Measurements from ENCODE around the gene CLNS1A. TPM values are rescaled to one million over a fixed set of nuclear protein-coding genes. Genes with fewer than 3 reads are reported as not detected.

CLNS1A gene
- total and polyA plus RNA-seq, 2 experiments from 2014 or later = 160 to 204 TPM

DNA sequence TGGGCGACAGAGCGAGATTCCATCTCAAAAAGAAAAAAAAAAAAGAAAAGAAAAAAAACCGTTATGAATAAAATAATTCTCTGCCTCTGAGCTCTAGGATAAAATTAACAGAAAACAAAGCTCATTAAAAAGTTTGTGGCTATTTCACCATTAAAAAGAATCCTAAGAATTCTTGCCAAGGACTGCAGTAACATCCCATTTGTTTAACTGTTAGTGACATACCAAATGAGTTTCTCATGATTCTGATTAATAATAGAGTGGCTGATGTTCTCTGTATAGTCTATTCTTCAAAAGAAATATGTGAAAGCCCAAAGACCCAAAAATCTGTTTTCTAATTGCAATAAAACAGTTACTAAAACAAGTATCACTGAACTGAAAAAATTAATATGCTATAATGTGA lies 19.7 kb downstream of the CLNS1A start (continued):
- TF ChIP-seq ETS1 (IDR thresholded peaks at IDR 0.05) (no peak), NANOG (IDR thresholded peaks at IDR 0.05; ENCODE audit: borderline replicate concordance) (no peak), EZH2 (IDR thresholded peaks at IDR 0.05; ENCODE audit: low read depth, unreplicated experiment) (no peak), ZNF114 (CRISPR knock-in tag; IDR thresholded peaks at IDR 0.05) (no peak), JUNB (IDR thresholded peaks at IDR 0.05; ENCODE audit: unreplicated experiment) (no peak)

DNA sequence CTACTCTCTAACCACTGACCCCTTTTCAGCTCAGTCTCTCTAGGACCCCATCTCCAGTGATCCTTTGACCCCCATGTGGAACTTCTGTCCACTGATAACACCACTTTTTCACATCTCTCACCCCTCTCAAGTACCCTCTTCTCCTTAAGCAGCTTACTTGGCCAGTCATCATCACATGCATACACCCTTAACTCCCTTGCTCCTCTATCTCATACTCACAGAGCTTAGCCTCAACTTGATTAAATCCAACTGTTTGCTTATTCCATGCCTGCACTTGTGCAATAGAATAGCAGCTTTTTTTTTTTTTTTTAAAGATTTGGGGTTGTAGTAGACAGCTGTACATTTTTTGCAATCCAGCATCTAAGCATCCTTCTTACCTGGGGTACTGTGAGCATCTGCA lies 25.7 kb downstream of the CLNS1A start:
- H3K27ac ChIP-seq (ENCODE audit: low read depth) = no peak overlapping the region
- no peak overlapping the region for H2AFZ ChIP-seq
- peaks cover 35% of the 10 kb centered on the region for H3K36me3 Mint-ChIP-seq (ENCODE audit: low read depth)
- no peak overlapping the region for H3K27ac Mint-ChIP-seq
- no peaks in the 10 kb centered on the region for H3K4me1 Mint-ChIP-seq
- H3K9me3 Mint-ChIP-seq = no peaks in the 10 kb centered on the region
- no peak for ATAC-seq
- H4K20me1 ChIP-seq (replicated peaks; ENCODE audit: insufficient read depth) = no peaks in the 10 kb centered on the region
- no peaks in the 10 kb centered on the region for H3K79me2 ChIP-seq (replicated peaks; ENCODE audit: insufficient read depth)
- no peaks in the 10 kb centered on the region for H3K27me3 Mint-ChIP-seq (ENCODE audit: insufficient read depth, low read depth, poor library complexity)
- H3K4me3 ChIP-seq = no peak overlapping the region
- H3K36me3 ChIP-seq (ENCODE audit: insufficient read depth) = peaks cover 20% of the 10 kb centered on the region
- H3K9me2 ChIP-seq (ENCODE audit: insufficient read depth) = no peaks in the 10 kb centered on the region
- no peaks in the 10 kb centered on the region for H3K27me3 ChIP-seq (ENCODE audit: insufficient read depth)
- H3K4me1 ChIP-seq (ENCODE audit: insufficient read depth) = no peaks in the 10 kb centered on the region
- H3F3A ChIP-seq (replicated peaks; ENCODE audit: low read depth) = no peaks in the 10 kb centered on the region
- TF ChIP-seq POLR2AphosphoS5 (IDR thresholded peaks at IDR 0.05; ENCODE audit: low read depth) (no peak), REST (IDR thresholded peaks at IDR 0.05; ENCODE audit: unreplicated experiment) (no peak), JUNB (IDR thresholded peaks at IDR 0.05; ENCODE audit: unreplicated experiment) (no peak)
- no peak overlapping the region for H3K4me2 ChIP-seq
- DNase-seq (ENCODE audit: low spot score) = no peak
- no peak overlapping the region for H3K4me3 Mint-ChIP-seq

GRCh38 chr11:77609234-77609633 lies 28.4 kb downstream of the CLNS1A start:
- Mint-ChIP-seq H3K9me3 (no peaks in the 10 kb centered on the region), H3K36me3 (ENCODE audit: low read depth) (peaks cover 20% of the 10 kb centered on the region), H3K27me3 (ENCODE audit: insufficient read depth, low read depth, poor library complexity) (peaks cover 2% of the 10 kb centered on the region), H3K4me3 (no peak overlapping the region), H3K4me1 (no peaks in the 10 kb centered on the region), H3K27ac (no peak overlapping the region)
- no peak overlapping the region for H2AFZ ChIP-seq
- no peaks in the 10 kb centered on the region for H3F3A ChIP-seq (replicated peaks; ENCODE audit: low read depth)
- H3K9me2 ChIP-seq (ENCODE audit: insufficient read depth) = no peaks in the 10 kb centered on the region
- H3K27me3 ChIP-seq (ENCODE audit: insufficient read depth) = no peaks in the 10 kb centered on the region
- ATAC-seq (no peak), DNase-seq (ENCODE audit: low spot score) (no peak)
- H3K27ac ChIP-seq (ENCODE audit: low read depth) = no peak overlapping the region
- no peaks in the 10 kb centered on the region for H3K4me1 ChIP-seq (ENCODE audit: insufficient read depth)
- H3K4me3 ChIP-seq = no peak overlapping the region
- peaks cover 10% of the 10 kb centered on the region; the same call in 1 of the 2 replicates for H3K36me3 ChIP-seq (ENCODE audit: insufficient read depth)
- H4K20me1 ChIP-seq (replicated peaks; ENCODE audit: insufficient read depth) = no peaks in the 10 kb centered on the region
- no peaks in the 10 kb centered on the region for H3K79me2 ChIP-seq (replicated peaks; ENCODE audit: insufficient read depth)
- H3K4me2 ChIP-seq = no peak overlapping the region
- TF ChIP-seq JUNB (IDR thresholded peaks at IDR 0.05; ENCODE audit: unreplicated experiment) (no peak), ZNF331 (CRISPR knock-in tag; IDR thresholded peaks at IDR 0.05; ENCODE audit: low read depth) (no peak), STAT1 (IDR thresholded peaks at IDR 0.05; ENCODE audit: unreplicated experiment) (no peak)
- TF ChIP-seq, protein P1, sequence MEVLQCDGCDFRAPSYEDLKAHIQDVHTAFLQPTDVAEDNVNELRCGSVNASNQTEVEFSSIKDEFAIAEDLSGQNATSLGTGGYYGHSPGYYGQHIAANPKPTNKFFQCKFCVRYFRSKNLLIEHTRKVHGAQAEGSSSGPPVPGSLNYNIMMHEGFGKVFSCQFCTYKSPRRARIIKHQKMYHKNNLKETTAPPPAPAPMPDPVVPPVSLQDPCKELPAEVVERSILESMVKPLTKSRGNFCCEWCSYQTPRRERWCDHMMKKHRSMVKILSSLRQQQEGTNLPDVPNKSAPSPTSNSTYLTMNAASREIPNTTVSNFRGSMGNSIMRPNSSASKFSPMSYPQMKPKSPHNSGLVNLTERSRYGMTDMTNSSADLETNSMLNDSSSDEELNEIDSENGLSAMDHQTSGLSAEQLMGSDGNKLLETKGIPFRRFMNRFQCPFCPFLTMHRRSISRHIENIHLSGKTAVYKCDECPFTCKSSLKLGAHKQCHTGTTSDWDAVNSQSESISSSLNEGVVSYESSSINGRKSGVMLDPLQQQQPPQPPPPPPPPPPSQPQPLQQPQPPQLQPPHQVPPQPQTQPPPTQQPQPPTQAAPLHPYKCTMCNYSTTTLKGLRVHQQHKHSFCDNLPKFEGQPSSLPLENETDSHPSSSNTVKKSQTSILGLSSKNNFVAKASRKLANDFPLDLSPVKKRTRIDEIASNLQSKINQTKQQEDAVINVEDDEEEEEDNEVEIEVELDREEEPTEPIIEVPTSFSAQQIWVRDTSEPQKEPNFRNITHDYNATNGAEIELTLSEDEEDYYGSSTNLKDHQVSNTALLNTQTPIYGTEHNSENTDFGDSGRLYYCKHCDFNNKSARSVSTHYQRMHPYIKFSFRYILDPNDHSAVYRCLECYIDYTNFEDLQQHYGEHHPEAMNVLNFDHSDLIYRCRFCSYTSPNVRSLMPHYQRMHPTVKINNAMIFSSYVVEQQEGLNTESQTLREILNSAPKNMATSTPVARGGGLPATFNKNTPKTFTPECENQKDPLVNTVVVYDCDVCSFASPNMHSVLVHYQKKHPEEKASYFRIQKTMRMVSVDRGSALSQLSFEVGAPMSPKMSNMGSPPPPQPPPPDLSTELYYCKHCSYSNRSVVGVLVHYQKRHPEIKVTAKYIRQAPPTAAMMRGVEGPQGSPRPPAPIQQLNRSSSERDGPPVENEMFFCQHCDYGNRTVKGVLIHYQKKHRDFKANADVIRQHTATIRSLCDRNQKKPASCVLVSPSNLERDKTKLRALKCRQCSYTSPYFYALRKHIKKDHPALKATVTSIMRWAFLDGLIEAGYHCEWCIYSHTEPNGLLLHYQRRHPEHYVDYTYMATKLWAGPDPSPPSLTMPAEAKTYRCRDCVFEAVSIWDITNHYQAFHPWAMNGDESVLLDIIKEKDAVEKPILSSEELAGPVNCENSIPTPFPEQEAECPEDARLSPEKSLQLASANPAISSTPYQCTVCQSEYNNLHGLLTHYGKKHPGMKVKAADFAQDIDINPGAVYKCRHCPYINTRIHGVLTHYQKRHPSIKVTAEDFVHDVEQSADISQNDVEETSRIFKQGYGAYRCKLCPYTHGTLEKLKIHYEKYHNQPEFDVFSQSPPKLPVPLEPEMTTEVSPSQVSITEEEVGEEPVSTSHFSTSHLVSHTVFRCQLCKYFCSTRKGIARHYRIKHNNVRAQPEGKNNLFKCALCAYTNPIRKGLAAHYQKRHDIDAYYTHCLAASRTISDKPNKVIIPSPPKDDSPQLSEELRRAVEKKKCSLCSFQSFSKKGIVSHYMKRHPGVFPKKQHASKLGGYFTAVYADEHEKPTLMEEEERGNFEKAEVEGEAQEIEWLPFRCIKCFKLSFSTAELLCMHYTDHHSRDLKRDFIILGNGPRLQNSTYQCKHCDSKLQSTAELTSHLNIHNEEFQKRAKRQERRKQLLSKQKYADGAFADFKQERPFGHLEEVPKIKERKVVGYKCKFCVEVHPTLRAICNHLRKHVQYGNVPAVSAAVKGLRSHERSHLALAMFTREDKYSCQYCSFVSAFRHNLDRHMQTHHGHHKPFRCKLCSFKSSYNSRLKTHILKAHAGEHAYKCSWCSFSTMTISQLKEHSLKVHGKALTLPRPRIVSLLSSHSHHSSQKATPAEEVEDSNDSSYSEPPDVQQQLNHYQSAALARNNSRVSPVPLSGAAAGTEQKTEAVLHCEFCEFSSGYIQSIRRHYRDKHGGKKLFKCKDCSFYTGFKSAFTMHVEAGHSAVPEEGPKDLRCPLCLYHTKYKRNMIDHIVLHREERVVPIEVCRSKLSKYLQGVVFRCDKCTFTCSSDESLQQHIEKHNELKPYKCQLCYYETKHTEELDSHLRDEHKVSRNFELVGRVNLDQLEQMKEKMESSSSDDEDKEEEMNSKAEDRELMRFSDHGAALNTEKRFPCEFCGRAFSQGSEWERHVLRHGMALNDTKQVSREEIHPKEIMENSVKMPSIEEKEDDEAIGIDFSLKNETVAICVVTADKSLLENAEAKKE (CRISPR knock-in tag; IDR thresholded peaks at IDR 0.05) = no peak
